H1 (cell line): ENCODE measurements around the gene TMC3. TPM values are rescaled to one million over a fixed set of nuclear protein-coding genes. Genes with fewer than 3 reads are reported as not detected.

ENCODE experiments used
- CHD7 ChIP-seq: fragments of 300-600 bp; sonication (generic); IDR thresholded peaks from 2 replicates; pipeline ENCODE4 v1.7.1; 2012; ENCODE audit warnings: low read length, moderate library complexity, mild to moderate bottlenecking, inconsistent platforms; ENCODE audit not compliant: insufficient replicate concordance
- EGR1 ChIP-seq: IDR thresholded peaks from 2 replicates; pipeline ENCODE4 v1.6.1; 2011; ENCODE audit warnings: low read depth, low read length, borderline replicate concordance
- GTF2F1 ChIP-seq: IDR thresholded peaks from 2 replicates; pipeline ENCODE4 v1.6.1; 2012; ENCODE audit warnings: low read depth, low read length, improper control_type of control experiment, borderline replicate concordance
- SUZ12 ChIP-seq: fragments of 200-600 bp; sonication (generic); IDR thresholded peaks from 2 replicates; pipeline ENCODE4 v1.6.1; 2012; ENCODE audit warnings: mild to moderate bottlenecking, inconsistent platforms, low read length, moderate library complexity, mixed read lengths
- TCF12 ChIP-seq: IDR thresholded peaks from 2 replicates; pipeline ENCODE4 v1.6.1; 2011; ENCODE audit warnings: low read depth, mild to moderate bottlenecking, low read length
- polyA plus RNA-seq, 7 experiments: library from polyadenylated mRNA; depleted of rRNA in 3 of 7; stranded (reverse) in 5 of 7; unstranded in 2 of 7; fragments of >200 nt in 5 of 7; fragments of 200-250 nt in 2 of 7; gene quantifications; 1 replicate in 5 of 7; 2 replicates in 1 of 7; 4 replicates in 1 of 7; pipeline versions ENCODE4 v1.2.1 to v1.2.3, GENCODE V29; 2011 to 2013; ENCODE audit warnings: missing spikeins in 2 of 7, mixed read lengths in 2 of 7
- total RNA-seq: library from RNA; stranded (reverse); fragmentation: NEBNext Ultra II Directional; extraction: Animal tissue kit (Norgen Biotek cat#: 25700); gene quantifications from 2 replicates; pipeline ENCODE4 v1.2.1, GENCODE V29; 2021

The TMC3 gene
- total and polyA plus RNA-seq, 2 of the 8 experiments (the other 6 are each of a cell fraction or from before 2014, with no cell fraction given), result not detected

GRCh38 chr15:81330366-81331090 lies 43.5 kb downstream of the TMC3 start (continued):
- TF ChIP-seq GTF2F1, result no peak
- TF ChIP-seq EGR1, result no peak
- TF ChIP-seq SUZ12, result no peak
- TF ChIP-seq CHD7, result no peak
- TF ChIP-seq TCF12, result no peak
